Activated CD4-positive, alpha-beta T cell treated with anti-CD3 and anti-CD28 coated beads, Interleukin-2, Interleukin-4, amounts not matched to agents 100 ng/mL and 50 ng/mL, durations not matched to agents 16 hours and 8 hours (primary cell): ENCODE measurements around the gene GABRE.
"Not testable (repeated sequence)": the region's sequence is repeated elsewhere in the genome, so short reads cannot be mapped to it uniquely, and the experiment has no call there.

ENCODE experiments used
- DNase-seq: peaks from one replicate; pipeline ENCODE4 v3.0.0-alpha.2; 2020; ENCODE audit warnings: low spot score

GABRE gene

DNA sequence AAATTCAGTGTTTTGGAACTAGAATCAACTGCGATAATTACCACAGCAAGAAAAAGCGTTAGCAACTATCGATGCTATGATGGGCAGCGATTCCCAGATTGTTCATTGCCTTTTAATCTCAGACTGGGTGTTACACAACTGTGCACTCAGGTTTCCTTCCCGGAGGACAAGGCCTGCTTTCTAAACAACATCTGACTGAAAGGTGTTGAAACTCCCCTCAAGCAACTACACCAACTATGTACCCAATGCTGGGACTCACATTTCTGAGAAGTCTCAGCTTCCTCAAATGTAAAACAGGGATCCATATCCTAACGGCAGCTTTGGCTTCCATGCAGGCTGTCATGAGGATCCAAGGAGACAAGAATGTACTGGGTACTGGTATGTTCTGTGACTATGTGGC is 8.2 kb downstream of the GABRE start:
- no peak for DNase-seq

DNA sequence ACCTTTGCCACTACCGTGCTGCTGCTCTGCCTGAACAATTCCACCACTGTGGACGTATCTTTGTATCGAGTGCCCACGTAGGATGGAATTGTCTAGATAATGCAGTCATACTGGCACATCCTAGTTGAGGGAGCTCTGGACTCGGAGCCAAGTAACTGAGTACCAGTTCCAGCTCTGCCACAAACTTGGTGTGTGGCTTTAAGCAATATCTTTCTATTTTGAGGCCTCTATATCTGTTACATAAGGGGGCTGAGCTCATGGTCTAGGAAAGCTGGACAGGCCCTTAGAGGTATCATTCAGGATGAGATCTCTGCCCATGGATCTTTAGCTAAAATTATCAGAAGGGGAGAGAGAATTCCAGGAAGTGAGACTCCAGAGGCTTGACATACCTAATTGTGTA is 12.4 kb downstream of the GABRE start:
- DNase-seq, result no peak

DNA sequence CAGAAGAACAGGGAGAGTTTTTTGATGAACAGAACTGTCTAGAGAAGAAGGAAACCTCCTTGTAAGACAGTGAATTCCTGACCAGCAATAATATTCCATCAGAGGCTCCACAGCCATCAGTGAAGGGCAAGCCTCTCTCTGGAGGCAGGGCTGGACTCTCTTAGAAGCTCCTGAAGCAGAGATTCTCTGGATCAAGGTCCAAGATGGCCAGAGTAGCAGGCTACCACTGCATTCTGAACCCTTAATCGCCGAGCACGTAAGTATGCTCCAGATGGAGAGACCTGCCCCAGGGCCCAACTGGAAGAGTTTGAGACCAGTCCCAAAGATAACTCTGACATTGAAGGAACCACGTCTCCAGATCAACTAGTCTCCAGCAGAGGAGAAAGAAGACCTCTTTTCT is 16.4 kb downstream of the GABRE start:
- DNase-seq, result no peak

DNA sequence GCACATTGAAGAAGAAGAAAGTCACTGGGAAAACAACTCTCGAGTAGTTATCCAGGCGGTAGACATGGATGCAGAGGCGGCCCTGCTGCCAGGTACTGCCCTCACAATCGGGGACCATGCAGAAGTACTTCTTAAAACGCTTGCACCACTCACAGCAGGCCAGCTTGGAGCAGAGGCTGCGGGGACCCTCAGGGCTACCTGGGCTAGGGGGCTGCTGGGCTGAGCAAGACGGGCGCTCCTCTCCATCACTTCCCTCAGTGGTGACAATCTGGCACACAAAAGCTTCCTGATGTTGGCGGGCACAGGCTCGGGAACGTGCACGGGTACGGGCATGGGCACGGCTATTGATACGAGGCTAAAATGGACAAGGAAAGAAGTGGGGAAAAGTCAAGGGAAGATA is 19.7 kb downstream of the GABRE start:
- no peak for DNase-seq

DNA sequence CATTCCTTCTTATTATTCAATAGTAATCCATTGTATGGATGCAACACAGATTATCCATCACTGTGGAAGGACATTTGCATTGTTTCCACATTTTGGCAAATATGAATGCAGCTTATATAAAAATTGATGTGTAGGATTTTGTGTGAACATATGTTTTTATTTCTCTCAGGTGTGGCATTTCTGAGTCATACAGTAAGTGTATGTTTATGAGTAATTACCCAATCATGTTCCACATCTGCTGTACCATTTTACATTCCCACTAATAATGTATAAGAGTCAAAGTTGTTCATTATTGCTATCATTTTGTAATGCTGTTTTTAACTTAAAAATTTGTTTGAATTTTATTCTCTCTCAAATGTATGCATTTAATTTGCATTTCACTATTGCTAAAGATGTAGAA is 36.3 kb downstream of the GABRE start:
- DNase-seq, result no peak

DNA sequence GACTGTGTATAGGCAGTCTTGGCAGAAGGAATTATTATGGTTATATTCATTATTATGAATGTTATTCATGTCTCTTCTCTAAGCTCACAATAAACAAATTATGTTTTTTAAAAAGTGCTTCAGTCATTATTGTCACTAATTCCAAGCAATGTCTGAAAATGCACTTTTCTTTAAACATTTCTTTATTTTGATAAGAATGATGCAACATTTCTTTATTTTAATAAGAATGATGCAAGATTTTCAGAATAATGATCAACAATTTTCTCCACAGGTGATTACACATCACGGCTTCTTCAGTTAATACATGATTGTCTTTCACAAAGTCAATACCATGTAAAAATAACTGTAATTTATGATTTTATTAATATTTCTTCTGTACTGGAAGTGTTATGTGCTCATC is 39.1 kb downstream of the GABRE start:
- no peak for DNase-seq

DNA sequence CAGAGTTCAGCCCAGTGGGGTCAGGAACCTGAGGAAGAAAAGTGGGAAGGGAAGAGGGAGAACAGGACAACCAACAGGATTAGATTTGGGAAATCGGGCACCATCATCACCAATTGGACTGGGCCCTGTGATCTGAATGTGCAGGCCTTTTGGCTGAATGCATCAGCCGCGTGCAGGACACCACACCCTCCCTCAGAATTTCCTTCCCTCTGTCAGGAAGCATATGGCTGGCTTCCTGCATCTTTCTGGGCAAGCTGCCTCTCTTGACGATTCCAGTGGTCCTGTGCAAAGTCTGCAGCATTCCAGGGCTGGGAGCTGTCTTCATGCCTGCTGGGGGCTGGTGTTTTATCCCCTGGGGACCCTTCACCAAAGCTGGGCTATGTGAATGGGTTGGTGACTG is 45.4 kb downstream of the GABRE start:
- DNase-seq, result no peak

DNA sequence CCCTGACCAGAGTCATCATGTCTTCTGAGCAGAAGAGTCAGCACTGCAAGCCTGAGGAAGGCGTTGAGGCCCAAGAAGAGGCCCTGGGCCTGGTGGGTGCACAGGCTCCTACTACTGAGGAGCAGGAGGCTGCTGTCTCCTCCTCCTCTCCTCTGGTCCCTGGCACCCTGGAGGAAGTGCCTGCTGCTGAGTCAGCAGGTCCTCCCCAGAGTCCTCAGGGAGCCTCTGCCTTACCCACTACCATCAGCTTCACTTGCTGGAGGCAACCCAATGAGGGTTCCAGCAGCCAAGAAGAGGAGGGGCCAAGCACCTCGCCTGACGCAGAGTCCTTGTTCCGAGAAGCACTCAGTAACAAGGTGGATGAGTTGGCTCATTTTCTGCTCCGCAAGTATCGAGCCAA is 50.8 kb downstream of the GABRE start:
- no peak for DNase-seq

DNA sequence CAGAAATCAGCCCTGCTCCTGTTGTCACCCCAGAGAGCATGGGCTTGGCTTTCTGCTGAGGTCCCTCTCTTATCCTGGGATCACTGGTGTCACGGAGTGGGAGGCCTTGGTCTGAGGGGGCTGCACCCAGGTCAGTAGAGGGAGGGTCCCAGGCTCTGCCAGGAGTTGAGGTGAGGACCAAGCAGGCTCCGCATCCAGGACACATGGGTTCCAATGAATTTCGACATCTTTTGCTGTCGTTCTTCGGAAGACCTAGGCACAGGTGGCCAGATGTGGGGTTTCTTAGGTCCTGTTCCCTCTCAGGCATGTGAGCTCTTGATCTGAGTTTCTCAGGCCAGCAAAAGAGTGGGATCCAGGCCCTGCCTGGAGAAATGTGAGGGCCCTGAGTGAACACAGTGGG is 51.8 kb downstream of the GABRE start:
- no peak for DNase-seq

DNA sequence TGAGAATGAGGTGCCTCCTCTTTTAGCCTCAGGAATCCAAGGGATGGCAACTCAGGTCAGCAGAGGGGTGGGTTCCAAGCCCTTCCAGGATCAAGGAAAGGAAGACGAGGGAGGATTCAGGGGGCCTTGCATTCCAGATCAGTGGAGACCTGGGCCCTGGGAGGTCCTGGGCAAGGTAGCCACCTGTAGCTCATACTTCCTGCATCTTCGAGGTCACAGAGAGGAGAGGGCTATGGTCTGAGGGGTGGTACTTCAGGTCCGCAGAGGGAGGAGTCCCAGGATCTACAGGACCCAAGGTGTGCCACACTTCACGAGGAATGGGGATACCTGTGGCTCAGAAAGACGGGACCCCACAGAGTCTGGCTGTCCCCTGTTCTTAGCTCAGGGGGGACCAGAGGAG is 52.6 kb downstream of the GABRE start:
- no peak for DNase-seq

DNA sequence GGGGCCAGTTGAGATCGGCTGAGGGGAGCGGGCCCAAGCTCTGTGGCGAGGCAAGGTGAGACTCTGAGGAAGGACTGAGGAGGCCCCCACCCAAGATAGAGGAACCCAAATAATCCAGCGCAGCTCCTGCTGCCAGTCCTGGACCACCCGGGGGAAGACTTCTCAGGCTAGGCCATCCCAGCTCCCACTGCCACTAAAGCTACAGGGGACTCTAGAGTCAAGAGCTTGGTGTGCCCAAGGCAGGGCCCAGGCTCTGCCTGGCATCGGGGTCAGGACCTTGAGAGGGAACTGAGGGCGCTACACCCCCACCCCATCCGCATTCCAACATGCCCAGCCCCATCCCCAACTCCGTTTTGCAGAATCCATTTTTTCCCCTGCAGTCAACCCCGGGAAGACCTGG is 53.2 kb downstream of the GABRE start:
- no peak for DNase-seq

DNA sequence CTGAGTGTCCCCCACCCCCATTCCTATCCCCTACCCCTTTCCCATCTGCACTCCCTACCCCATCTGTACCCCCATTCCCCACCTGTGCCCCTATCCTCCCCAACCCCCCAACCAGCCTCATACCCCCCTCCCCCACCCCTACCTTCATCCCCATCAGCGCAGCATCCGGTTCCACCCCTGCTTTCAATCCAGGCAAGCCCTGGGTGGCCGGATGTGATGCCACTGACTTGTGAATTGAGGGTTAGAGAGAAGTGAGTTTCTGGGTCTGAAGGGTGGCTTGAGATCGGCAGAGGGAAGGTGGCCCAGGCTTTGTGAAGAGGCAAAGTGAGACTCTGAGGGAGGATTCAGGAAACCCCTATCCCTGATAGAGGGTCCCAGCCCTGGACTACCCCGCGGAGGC is 53.9 kb downstream of the GABRE start:
- no peak for DNase-seq

DNA sequence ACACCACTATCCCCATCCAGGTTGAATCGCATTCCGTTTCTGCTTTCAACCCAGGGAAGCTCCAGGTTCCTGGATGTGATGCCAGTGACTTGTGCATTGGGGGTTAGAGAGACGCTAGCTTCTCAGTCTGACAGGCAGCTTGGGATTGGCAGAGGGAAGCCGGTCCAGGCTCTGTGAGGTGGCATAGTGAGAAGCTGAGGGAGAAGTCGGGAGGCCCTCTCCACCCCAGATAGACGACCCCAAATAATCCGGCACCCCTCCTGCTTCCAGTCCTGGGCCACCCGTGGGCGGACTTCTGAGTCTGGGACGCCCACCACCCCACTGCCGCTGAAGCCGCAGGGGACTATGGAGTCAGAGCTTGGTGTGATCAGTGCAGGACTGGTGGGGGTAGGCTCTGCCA is 54.4 kb downstream of the GABRE start:
- no peak for DNase-seq

DNA sequence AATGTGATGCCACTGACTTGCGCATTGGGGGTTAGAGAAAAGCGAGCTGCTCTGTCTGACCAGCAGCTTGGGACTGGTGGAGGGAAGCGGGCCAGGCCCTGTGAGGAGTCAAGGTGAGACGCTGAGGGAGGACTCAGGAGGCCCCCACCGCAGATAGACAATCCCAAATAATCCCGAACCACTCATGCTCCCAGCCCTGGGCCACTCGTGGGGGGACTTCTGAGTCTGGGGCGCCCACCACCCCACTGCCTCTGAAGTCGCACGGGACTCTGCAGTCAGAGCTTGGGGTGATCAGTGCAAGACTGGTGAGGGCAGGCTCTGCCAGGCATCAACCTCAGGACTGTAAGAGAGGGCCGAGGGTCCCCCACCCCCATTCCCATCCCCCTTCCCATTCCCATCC is 54.9 kb downstream of the GABRE start:
- no peak for DNase-seq

DNA sequence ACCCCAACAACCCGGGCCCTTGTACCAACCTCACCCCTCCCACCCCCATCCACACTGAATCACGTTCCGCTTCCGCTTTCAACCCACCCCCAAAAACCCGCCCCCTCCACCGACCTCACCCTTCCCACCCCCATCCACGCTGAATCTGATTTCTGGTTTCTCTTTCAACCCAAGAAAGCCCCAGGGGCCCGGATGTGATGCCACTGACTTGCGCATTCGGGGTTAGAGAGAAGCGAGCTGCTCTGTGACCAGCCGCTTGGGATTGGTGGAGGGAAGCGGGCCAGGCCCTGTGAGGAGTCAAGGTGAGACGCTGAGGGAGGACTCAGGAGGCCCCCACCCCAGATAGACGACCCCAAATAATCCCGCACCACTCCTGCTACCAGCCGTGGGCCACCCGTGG is 55.7 kb downstream of the GABRE start:
- not testable (repeated sequence) for DNase-seq

DNA sequence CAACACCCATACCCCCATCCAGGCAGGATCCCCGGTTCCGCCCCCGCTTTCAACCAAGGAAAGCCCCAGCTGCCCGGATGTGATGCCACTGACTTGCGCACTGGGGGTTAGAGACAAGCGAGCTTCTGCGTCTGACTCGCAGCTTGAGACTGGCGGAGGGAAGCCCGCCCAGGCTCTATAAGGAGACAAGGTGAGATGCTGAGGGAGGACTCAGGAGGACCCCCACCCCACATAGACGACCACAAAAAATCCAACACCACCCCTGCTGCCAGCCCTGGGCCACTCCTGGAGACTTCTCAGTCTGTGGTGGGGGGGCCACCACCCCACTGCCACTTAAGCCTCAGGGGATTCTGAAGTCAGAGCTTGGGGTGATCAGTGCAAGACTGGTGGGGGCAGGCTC is 61.7 kb downstream of the GABRE start, which contains the start of gene MAGEA4:
Gene MAGEA4 (plus strand): TSS at position 110 of the 400 bp plus-strand sequence. CDS start 10,776 bp downstream, outside the sequence.
- no peak for DNase-seq

DNA sequence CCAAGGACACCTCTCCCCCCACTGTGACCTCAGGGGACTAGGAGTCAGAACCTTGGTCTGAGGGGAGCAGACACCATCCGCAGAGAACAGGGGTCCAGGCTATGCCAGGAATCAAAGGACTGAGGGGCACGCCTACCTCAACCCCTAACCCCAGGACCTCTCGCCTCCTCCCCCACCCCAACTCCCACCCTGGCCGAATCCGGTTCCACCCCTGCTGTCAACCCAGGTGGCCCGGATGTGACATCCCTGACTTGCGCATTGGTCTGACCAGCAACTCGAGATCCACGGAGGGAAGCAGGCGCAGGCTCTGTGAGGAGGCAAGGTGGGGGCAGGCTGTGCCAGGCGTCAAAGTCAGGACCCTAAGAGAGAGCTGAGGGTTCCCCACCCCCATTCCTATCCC is 62.3 kb downstream of the GABRE start:
- no peak for DNase-seq

DNA sequence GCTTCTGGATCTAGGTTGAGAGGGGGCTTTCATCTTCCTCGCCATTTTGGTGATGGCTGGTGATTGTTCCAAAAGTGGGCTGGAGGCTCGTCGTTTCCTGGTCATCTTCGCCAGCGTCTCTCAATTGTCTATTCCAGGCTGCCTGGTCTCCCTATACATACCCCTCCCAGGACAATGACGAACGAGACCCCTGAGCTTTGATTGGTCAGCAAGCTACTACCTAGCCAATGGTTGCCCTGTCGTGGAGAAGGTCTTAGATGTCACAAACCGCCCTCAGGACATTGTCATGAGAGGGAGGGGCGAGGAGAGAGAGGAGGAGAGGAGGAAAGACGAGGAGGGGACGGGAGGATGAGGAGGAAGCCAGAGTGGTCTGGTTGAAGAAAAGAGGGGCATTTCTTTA is 69.5 kb downstream of the GABRE start:
- no peak for DNase-seq
